Activated T-cell treated with anti-CD3 and anti-CD28 coated beads for 4 hours (primary cell): ENCODE results near the gene TPRG1L.
"Not testable (repeated sequence)": the region's sequence is repeated elsewhere in the genome, so short reads cannot be mapped to it uniquely, and the experiment has no call there.

Source experiments
- DNase-seq: peaks from one replicate; pipeline ENCODE4 v3.0.0-alpha.2; 2020

The TPRG1L gene

DNA sequence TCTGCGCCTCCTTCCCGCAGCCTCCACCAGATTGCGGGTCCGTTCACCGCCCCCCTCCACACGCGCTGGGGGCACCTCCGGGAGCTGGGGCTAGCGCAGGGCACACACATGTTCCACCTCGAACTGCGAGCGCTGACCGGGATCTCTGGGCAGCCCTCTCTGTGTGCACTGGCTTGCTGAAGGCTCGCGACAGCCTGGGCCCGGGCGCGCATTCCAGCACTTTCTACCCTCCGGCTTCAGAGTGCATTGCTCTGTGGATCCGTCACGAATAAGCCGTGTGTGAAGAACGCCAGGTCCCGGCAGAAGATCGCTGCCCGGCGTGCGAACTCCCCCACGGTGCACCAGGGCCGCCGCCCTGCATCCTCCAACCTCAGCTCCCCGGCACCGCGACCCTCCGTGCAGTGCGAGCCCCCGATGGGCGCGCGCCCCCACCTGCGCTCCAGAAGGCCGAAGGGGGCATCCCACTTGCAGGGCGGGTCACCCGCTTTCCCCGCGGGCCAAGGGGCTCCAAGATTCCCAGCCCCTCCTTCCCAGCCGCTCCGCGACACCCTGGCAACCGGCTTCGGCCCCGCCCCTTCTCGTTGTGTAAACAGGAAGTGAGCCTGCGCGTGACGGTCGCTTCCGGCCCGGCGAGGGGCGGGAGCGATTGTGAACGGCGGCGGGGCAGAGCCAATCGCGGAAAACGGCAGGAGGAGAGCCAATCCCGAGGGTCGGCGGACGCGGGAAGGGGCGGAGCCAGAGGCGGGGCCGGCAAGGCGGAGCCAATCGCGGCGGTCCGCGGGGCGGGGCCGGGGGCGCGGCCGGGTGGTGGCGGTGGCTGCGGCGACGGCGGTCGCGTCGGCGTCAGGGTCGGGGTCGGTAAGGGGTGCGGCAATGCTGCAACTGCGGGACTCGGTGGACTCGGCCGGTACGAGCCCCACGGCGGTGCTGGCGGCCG, at the start of gene TPRG1L:
Gene TPRG1L (plus strand): TSS at position 816 of the 937 bp plus-strand sequence. CDS start 58 bp downstream, at position 874.
- peak; percentile 98 for DNase-seq

DNA sequence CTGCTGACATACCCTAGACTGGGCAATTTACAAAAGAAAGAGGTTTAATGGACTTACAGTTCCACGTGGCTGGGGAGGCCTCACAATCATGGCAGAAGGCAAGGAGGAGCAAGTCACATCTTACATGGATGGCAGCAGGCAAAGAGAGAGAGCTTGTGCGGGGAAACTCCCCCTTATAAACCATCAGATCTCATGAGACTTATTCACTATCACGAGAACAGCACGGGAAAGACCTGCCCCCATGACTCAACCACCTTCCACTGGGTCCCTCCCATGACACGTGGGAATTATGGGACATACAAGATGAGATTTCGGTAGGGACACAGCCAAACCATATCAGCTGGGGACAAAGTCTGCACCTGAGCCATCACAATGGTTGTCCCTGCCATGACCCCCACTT, 49.3 kb upstream of the TPRG1L start:
- not testable (repeated sequence) for DNase-seq

DNA sequence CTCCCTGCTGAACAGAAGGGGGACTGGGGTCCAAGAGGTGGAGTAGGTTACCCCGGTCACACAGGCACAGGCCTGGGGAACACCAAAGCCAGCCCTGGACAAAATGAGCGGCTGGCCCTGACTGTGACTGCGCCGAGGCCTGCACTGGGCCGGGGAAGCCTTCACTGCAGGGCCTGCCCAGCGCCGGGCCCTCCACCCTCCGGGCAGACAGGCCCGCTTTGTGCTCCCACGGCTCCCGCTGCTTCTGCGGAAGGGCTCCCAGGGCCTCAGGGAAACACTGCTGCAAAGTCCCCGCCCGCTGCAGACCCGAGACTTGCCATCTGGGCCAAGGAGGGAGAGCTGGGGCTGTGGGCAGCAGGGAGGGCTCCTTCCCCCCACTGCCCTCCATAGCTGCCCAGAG, 48.8 kb upstream of the TPRG1L start:
- no peak for DNase-seq

DNA sequence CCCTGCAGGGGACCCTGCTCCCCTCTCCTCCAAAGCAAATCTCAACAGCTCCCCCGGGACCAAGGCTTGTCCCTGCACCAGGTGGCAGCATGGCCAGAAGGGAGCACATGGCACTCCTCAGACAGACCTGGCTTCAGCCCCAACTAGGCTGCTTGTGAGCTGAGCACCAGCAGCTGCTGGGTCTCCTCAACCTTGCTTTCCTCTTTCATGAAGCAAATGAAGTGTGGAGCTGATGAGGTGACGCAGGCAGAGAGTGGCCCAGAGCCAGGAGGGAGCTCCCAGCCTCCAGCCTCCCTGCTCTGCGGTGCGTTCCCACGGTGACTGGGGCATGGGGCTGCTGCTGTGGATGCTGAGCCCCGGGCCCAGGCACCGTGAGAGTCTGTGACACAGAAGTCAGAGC, 47.5 kb upstream of the TPRG1L start:
- no peak for DNase-seq

DNA sequence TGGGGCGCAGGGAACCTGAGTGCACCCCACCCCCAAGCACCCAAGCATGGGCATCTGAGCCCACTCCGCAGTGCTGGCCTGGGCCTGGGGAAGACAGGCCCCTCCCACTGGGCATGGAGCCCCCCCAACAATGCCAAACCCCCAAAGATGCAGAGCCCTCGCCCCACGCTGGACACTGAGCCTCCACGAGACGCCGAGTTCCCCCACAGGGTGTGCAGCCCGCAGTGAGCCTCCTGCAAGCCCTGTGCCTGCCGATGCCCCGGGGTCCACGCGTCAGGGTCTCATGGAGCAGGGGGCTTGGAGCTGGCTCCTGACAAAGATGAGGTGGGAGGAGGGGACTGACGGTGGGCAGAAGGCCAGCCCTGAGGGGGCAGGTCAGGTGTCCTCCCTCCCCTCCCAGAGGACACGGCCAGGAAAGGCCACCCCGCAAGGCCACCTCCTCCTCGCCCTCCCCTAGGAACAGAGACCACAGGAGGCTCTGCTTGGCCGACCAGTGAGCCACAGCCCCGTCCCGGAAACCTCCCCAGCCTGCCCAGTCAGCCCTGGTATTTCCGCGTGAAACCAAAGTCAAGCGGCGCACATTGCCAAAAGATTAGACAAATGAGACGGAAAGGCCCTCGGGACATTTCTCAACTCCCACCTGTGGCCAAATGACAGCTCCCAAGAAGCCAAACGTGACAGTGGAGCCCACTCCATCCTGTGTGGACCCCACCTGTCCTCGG, 46.9 kb upstream of the TPRG1L start:
- no peak for DNase-seq

DNA sequence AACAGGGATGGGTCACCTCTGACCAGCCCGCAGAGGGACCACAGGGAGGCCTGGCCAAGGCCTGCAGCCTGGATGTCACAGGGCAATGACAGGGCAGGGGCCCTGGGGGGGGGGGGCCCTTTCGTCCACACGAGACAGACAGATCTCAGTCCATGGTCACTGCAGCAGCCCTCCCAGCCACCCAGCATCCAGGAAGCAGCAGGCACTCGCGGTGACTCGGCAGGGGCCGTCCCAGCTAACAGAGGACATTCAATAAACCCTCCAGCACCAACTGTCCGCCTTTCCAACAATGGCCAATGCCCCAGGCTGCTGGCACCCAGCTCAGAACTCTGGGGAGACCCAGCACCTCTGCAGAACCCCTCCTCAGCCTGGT, 46.4 kb upstream of the TPRG1L start:
- no peak for DNase-seq

- no peak for DNase-seq
Observed at GRCh38 chr1:3578906-3579305, 45.9 kb upstream of the TPRG1L start.

- DNase-seq, result no peak
Observed at GRCh38 chr1:3579626-3580025, 45.2 kb upstream of the TPRG1L start.

- DNase-seq, result no peak
Observed at GRCh38 chr1:3580231-3580630, 44.6 kb upstream of the TPRG1L start.

- no peak for DNase-seq
Observed at GRCh38 chr1:3581296-3582036, 43.3 kb upstream of the TPRG1L start.

- not testable (repeated sequence) for DNase-seq
Observed at GRCh38 chr1:3583751-3584150, 41.1 kb upstream of the TPRG1L start.

GRCh38 chr1:3584915-3585314, 39.9 kb upstream of the TPRG1L start:
- DNase-seq, result peak; percentile 39

GRCh38 chr1:3585353-3585868, 39.4 kb upstream of the TPRG1L start:
- peak; percentile 4 for DNase-seq

- no peak for DNase-seq
Observed at GRCh38 chr1:3585940-3586568, 38.8 kb upstream of the TPRG1L start.

GRCh38 chr1:3586986-3587759, 37.6 kb upstream of the TPRG1L start:
- DNase-seq, result no peak

- DNase-seq, result no peak
Observed at GRCh38 chr1:3588395-3588794, 36.4 kb upstream of the TPRG1L start.

- no peak for DNase-seq
Observed at GRCh38 chr1:3590139-3590763, 34.6 kb upstream of the TPRG1L start.

DNA sequence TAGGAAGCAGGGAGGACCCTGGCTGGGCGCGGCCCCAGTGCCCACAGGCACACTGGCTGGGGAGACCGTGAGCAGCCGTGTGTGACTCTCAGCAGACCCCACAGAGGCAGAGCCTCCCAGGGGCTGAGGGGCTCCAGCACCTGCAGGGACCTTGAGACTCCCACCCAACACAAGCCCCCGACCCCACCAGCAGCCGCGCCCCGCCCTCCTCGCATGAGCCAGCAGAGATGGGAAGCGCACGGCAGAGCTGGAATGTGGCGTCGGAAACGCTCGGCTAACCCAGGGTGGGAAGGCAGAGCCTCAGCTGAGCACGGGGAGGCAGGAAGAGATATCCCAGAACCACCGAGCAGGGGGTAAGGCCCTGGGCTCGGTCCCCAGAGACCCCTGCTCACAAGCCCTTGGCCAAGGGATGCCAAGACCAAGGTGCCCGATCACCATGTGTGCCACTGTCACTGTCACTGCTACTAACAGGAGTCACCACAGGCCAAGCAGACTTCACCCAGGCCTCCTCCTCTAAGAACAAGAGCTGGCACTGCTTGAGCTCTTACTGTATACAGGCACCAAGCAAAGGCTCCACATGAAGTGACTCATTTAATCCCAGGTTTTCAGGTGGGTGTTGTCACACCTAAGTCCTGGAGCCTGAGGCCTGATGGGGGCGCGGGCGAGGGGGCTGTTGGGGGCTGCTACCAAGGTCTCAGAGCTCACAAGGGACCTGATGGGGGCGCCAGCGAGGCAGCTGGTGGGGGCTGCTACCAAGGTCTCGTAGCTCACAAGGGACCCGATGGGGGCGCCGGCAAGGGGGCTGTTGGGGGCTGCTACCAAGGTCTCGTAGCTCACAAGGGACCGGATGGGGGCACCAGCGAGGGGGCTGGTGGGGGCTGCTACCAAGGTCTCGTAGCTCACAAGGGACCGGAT, 33.6 kb upstream of the TPRG1L start:
- DNase-seq, result no peak

DNA sequence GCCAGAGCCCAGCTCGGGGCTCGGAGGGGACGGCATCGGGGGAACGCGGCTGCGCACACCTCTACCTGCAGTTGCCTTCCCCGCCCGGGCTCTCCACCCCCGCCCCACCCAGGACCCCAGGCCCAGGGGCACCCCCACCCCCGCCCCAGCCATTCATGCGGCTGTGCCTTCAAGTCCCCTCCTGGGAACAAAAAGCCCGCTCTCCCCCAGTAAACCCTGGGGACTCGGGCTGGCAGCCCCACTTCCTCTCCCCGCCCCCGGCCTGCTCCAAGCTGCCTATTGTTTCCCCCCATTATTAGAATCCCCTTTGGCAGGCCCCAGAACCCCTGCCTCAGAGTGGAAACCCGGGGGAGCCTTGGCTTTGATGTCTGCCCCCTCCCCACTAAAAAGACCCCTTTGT, 31.5 kb upstream of the TPRG1L start:
- DNase-seq, result no peak

DNA sequence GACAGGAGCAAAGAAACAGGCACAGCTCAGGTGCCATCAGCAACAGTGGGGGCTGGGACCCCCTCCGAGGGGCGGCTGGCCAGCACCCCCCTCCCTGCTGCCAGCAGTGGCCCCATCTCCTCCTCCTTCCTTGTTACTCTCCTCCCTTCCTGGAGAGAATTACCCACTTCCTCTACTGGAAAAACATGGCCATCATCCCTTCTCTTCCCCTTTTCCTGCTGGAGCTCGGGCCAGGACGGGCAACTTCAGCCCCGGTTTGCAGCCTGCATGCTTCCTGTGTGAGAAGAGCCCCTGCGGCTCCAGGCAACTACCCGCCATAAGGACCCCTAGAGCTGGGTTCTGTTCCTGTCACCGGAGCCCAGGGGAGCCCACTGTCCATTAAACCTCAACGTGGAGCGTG, 31.1 kb upstream of the TPRG1L start:
- DNase-seq, result no peak
